ENCODE data around the gene ZNF789. TPM values are rescaled to one million over a fixed set of nuclear protein-coding genes. Genes with fewer than 3 reads are reported as not detected.

Gene ZNF789
- total and polyA plus RNA-seq, 2 of the 13 experiments (the other 11 are each of a cell fraction or from before 2014, with no cell fraction given), result 19.8 to 25.1 TPM

- no peak for TF ChIP-seq USF2 (IDR thresholded peaks at IDR 0.05; ENCODE audit: low read depth, low read length)
- TF ChIP-seq USF2 (CRISPR knock-in tag; IDR thresholded peaks at IDR 0.05; ENCODE audit: borderline replicate concordance), result no peak
- no peak for TF ChIP-seq MAFF (IDR thresholded peaks at IDR 0.05; ENCODE audit: low read depth, low read length)
- no peak for TF ChIP-seq U2AF2 (IDR thresholded peaks at IDR 0.05; ENCODE audit: low read depth, low read length)
- TF ChIP-seq ZBTB38 (CRISPR knock-in tag; IDR thresholded peaks at IDR 0.05), result peak; percentile 93
- no peak for TF ChIP-seq ZNF530 (CRISPR knock-in tag; IDR thresholded peaks at IDR 0.05; ENCODE audit: low read depth)
- TF ChIP-seq BCL6 (CRISPR knock-in tag; IDR thresholded peaks at IDR 0.05), result peak; percentile 39; the same call in 1 of the 2 replicates
- TF ChIP-seq MYNN (CRISPR knock-in tag; IDR thresholded peaks at IDR 0.05; ENCODE audit: low read depth), result no peak
- TF ChIP-seq FOXP1 (IDR thresholded peaks at IDR 0.05), result no peak
- TF ChIP-seq FOXP1 (CRISPR knock-in tag; IDR thresholded peaks at IDR 0.05), result no peak
- TF ChIP-seq TP53 (CRISPR knock-in tag; conservative IDR thresholded peaks at IDR 0.05), result no peak
- TF ChIP-seq STAG1 (CRISPR knock-in tag; IDR thresholded peaks at IDR 0.05), result no peak; the same call in 1 of the 2 replicates
- TF ChIP-seq ZNF782 (CRISPR knock-in tag; IDR thresholded peaks at IDR 0.05; ENCODE audit: borderline replicate concordance), result no peak; the same call in 1 of the 2 replicates
- no peak for TF ChIP-seq NFAT5 (CRISPR knock-in tag; IDR thresholded peaks at IDR 0.05)
- peak; percentile 61 for TF ChIP-seq ZNF547 (CRISPR knock-in tag; IDR thresholded peaks at IDR 0.05)
- TF ChIP-seq ZNF546 (CRISPR knock-in tag; conservative IDR thresholded peaks at IDR 0.05), result no peak; the same call in 1 of the 2 replicates
- no peak for TF ChIP-seq ZNF615 (CRISPR knock-in tag; IDR thresholded peaks at IDR 0.05; ENCODE audit: borderline replicate concordance)
- no peak for TF ChIP-seq ZNF7 (CRISPR knock-in tag; IDR thresholded peaks at IDR 0.05)
- TF ChIP-seq CEBPG (CRISPR knock-in tag; IDR thresholded peaks at IDR 0.05), result peak; percentile 47
These were observed 33.9 kb upstream of the ZNF789 start, which contains the start of the genes CPSF4 and PTCD1 (continued) for GRCh38 chr7:99438573-99439480.

Measured in HepG2 (cell line).